HCT116 (cell line): Measurements from ENCODE around the gene TMEM59L. TPM values are rescaled to one million over a fixed set of nuclear protein-coding genes. Genes with fewer than 3 reads are reported as not detected.

ENCODE experiments used
- ATAC-seq: fragments of 200-7000 bp; cut with Tn5 transposase; 2 replicates; pipeline ENCODE4 v1.9.1; 2020; ENCODE audit warnings: mild to moderate bottlenecking, moderate library complexity
- BruUV-seq: library from RNA; stranded (reverse); fragments of 400-500 nt; replicated peaks from 2 replicates; lab custom pipeline; 2021; lab: Mats Ljungman, UMichigan
- CTCF ChIA-PET: fragments of 300-600 bp; sonication (Branson Sonifier 250); formaldehyde crosslinking; loops from one replicate; lab custom pipeline; 2021; ENCODE audit warnings: antibody characterized with exemption; lab: Charles Lee
- POLR2A ChIA-PET: fragments of 300-600, 350-600 bp; sonication (Branson Sonifier 250); formaldehyde crosslinking; loops from one replicate; lab custom pipeline; 2021; ENCODE audit warnings: antibody characterized with exemption; lab: Charles Lee
- RAD21 ChIA-PET, 2 experiments: fragments of 300-600 bp; sonication (Branson Sonifier 250); formaldehyde crosslinking; loops; one replicate each; lab custom pipeline; 2023; ENCODE audit warnings: low total read pairs in 2 of 2; ENCODE audit not compliant: uncharacterized antibody in 2 of 2, unreplicated experiment in 2 of 2, low non-redundant PET in 1 of 2; lab: Charles Lee
- DNase-seq: peaks from one replicate; pipeline ENCODE4 v3.0.0-alpha.2; 2010; ENCODE audit warnings: low read depth, low spot score
- H2AFZ ChIP-seq: fragments of 200-600 bp; shearing (Covaris generic), sonication (generic); 2 replicates; pipeline ENCODE4 v1.6.1; 2017; ENCODE audit warnings: low read depth, mixed run types, mixed read lengths, antibody characterized with exemption, low read length; ENCODE audit not compliant: poor library complexity, severe bottlenecking
- H3K27ac ChIP-seq: 2 replicates; pipeline ENCODE4 v1.5.1; 2012; ENCODE audit warnings: low read depth, low read length
- H3K27me3 ChIP-seq: fragments of 200-600 bp; sonication (generic); 2 replicates; pipeline ENCODE4 v1.6.1; 2016; ENCODE audit warnings: mixed run types, low read length, mixed read lengths; ENCODE audit not compliant: insufficient read depth
- H3K36me3 ChIP-seq, 2 experiments: fragments of 200-500 bp in 1 of 2; fragments of 200-600 bp in 1 of 2; sonication (Bioruptor generic) in 1 of 2; sonication (generic) in 1 of 2; 2 replicates each; pipeline versions ENCODE4 v1.5.1 to v1.6.1; 2014 to 2016; ENCODE audit warnings: low read length in 2 of 2, inconsistent platforms in 1 of 2, mixed read lengths in 1 of 2, mixed run types in 1 of 2; ENCODE audit not compliant: insufficient read depth in 2 of 2, control insufficient read depth in 1 of 2
- H3K4me1 ChIP-seq, 2 experiments: fragments of 200-600 bp in 1 of 2; sonication (generic) in 1 of 2; 2 replicates each; pipeline versions ENCODE4 v1.5.1 to v1.6.1; 2012 to 2017; ENCODE audit warnings: low read length in 2 of 2, inconsistent platforms in 1 of 2, mild to moderate bottlenecking in 1 of 2, mixed read lengths in 1 of 2, mixed run types in 1 of 2, moderate library complexity in 1 of 2; ENCODE audit not compliant: insufficient read depth in 2 of 2, control insufficient read depth in 1 of 2
- H3K4me2 ChIP-seq: fragments of 200-600 bp; sonication (generic); 2 replicates; pipeline ENCODE4 v1.6.1; 2017; ENCODE audit warnings: mixed run types, low read length, mixed read lengths
- H3K4me3 ChIP-seq, 2 experiments: fragments of 200-600 bp in 1 of 2; sonication (generic) in 1 of 2; replicated peaks in 1 of 2; 2 replicates each; pipeline ENCODE4 v1.5.1; 2011 to 2016; ENCODE audit warnings: low read length in 2 of 2, control low read depth in 1 of 2, low read depth in 1 of 2, mild to moderate bottlenecking in 1 of 2, mixed read lengths in 1 of 2, mixed run types in 1 of 2
- H3K79me2 ChIP-seq: fragments of 200-600 bp; sonication (generic); 2 replicates; pipeline ENCODE4 v1.6.1; 2017; ENCODE audit warnings: mild to moderate bottlenecking, mixed run types, low read length, moderate library complexity, mixed read lengths; ENCODE audit not compliant: insufficient read depth
- H3K9ac ChIP-seq: fragments of 200-600 bp; sonication (generic); 2 replicates; pipeline ENCODE4 v1.6.1; 2016; ENCODE audit warnings: low read length, mixed read lengths
- H3K9me2 ChIP-seq: fragments of 200-600 bp; sonication (generic), shearing (Covaris generic); 2 replicates; pipeline ENCODE4 v1.6.1; 2017; ENCODE audit warnings: mixed run types, mild to moderate bottlenecking, moderate library complexity; ENCODE audit not compliant: insufficient read depth
- H3K9me3 ChIP-seq, 2 experiments: fragments of 200-500 bp in 1 of 2; fragments of 200-600 bp in 1 of 2; sonication (Bioruptor generic) in 1 of 2; sonication (generic) in 1 of 2; 2 replicates each; pipeline ENCODE4 v1.6.1; 2014 to 2017; ENCODE audit warnings: low read length in 2 of 2, mixed read lengths in 2 of 2, inconsistent platforms in 1 of 2, low read depth in 1 of 2, mild to moderate bottlenecking in 1 of 2, mixed run types in 1 of 2, moderate library complexity in 1 of 2; ENCODE audit not compliant: control insufficient read depth in 1 of 2, insufficient read depth in 1 of 2
- H4K20me1 ChIP-seq: fragments of 200-600 bp; sonication (generic), shearing (Covaris generic); 2 replicates; pipeline ENCODE4 v1.6.1; 2017; ENCODE audit warnings: mixed run types, mild to moderate bottlenecking, moderate library complexity; ENCODE audit not compliant: insufficient read depth
- CBX3 ChIP-seq: IDR thresholded peaks from 2 replicates; pipeline ENCODE4 v1.6.1; 2012; ENCODE audit warnings: low read depth
- EZH2phosphoT487 ChIP-seq: fragments of 200-600 bp; IDR thresholded peaks from 2 replicates; pipeline ENCODE4 v1.6.1; 2018; ENCODE audit warnings: antibody characterized with exemption, borderline replicate concordance
- FOSL1 ChIP-seq: IDR thresholded peaks from 2 replicates; pipeline ENCODE4 v1.6.1; 2012; ENCODE audit warnings: low read depth
- RAD21 ChIP-seq: IDR thresholded peaks from 2 replicates; pipeline ENCODE4 v1.6.1; 2012; ENCODE audit warnings: low read depth, mild to moderate bottlenecking
- REST ChIP-seq: IDR thresholded peaks from 2 replicates; pipeline ENCODE4 v1.6.1; 2012; ENCODE audit warnings: low read depth
- SIN3A ChIP-seq: IDR thresholded peaks from 2 replicates; pipeline ENCODE4 v1.6.1; 2012; ENCODE audit warnings: low read depth
- SP1 ChIP-seq: IDR thresholded peaks from 2 replicates; pipeline ENCODE4 v1.6.1; 2012; ENCODE audit warnings: low read depth
- SRF ChIP-seq: IDR thresholded peaks from 2 replicates; pipeline ENCODE4 v1.6.1; 2012; ENCODE audit warnings: low read depth
- YY1 ChIP-seq: IDR thresholded peaks from 2 replicates; pipeline ENCODE4 v1.6.1; 2011; ENCODE audit warnings: low read length, low read depth, moderate library complexity, mild to moderate bottlenecking; ENCODE audit not compliant: insufficient replicate concordance; ENCODE audit errors: extremely low read depth
- ZBTB33 ChIP-seq: IDR thresholded peaks from 2 replicates; pipeline ENCODE4 v1.6.1; 2011; ENCODE audit warnings: mild to moderate bottlenecking, low read length, moderate library complexity; ENCODE audit not compliant: insufficient replicate concordance; ENCODE audit errors: extremely low read depth
- ZNF274 ChIP-seq: fragments of 200-500 bp; sonication (Bioruptor generic); IDR thresholded peaks from 2 replicates; pipeline ENCODE4 v1.6.1; 2014; ENCODE audit warnings: mild to moderate bottlenecking, low read depth, low read length, inconsistent platforms
- intact Hi-C: fragments of 100-400 bp; cut with micrococcal nuclease; formaldehyde crosslinking; loops from 2 replicates; pipeline ENCODE4 v1.10.0; 2022
- total RNA-seq: library from RNA; stranded (reverse); gene quantifications from one replicate; pipeline ENCODE4 v1.2.1, GENCODE V29; 2021; ENCODE audit not compliant: unreplicated experiment
- TF ChIP-seq, protein P1 (sequence below): IDR thresholded peaks from 2 replicates; pipeline ENCODE4 v1.6.1; 2012
- TF ChIP-seq, protein P2 (sequence below): IDR thresholded peaks from 2 replicates; pipeline ENCODE4 v1.6.1; 2012

TMEM59L gene
- total RNA-seq, 1 experiment from 2014 or later = 14.3 TPM

GRCh38 chr19:18667531-18668251 is 55.0 kb downstream of the TMEM59L start:
- no peaks in the 10 kb centered on the region for H3K9me3 ChIP-seq
- H3K9me2 ChIP-seq = no peaks in the 10 kb centered on the region
- CTCF ChIA-PET = no interaction called here
- ATAC-seq = no peak
- no peak overlapping the region for H3K4me2 ChIP-seq
- POLR2A ChIA-PET = no interaction called here
- intact Hi-C loops = no loop called here
- no peaks in the 10 kb centered on the region; a peak in 1 of 4 replicates for H3K36me3 ChIP-seq
- no peak for DNase-seq
- no peaks in the 10 kb centered on the region for H4K20me1 ChIP-seq
- no peak overlapping the region for H3K27ac ChIP-seq
- no TSS peak for BruUV-seq
- no peak overlapping the region for H2AFZ ChIP-seq
- H3K4me3 ChIP-seq = no peak overlapping the region
- H3K9ac ChIP-seq = no peak overlapping the region
- no peaks in the 10 kb centered on the region for H3K79me2 ChIP-seq
- H3K27me3 ChIP-seq = no peaks in the 10 kb centered on the region
- RAD21 ChIA-PET = no interaction called here
- peaks cover 4 to 7% of the 10 kb centered on the region in 2 experiments; a peak in 3 of 4 replicates for H3K4me1 ChIP-seq
- TF ChIP-seq, protein P1, sequence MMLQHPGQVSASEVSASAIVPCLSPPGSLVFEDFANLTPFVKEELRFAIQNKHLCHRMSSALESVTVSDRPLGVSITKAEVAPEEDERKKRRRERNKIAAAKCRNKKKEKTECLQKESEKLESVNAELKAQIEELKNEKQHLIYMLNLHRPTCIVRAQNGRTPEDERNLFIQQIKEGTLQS = no peak

DNA sequence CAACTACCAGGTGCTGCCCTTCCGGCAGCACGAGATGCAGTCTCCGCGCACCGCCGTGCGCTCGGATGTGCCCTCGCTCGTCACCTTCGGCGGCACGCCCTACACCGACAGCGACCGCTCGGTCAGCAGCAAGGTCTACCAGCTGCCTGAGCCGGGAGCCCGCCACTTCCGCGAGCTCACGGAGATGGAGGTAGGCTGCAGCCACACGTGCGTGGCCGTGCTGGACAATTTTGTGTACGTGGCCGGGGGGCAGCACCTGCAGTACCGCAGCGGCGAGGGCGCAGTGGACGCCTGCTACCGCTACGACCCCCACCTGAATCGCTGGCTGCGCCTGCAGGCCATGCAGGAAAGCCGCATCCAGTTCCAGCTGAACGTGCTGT is 55.6 kb downstream of the TMEM59L start:
- H4K20me1 ChIP-seq = no peaks in the 10 kb centered on the region
- H3K79me2 ChIP-seq = no peaks in the 10 kb centered on the region
- no peak for DNase-seq
- intact Hi-C loops = no loop called here
- peaks cover 0 to 3% of the 10 kb centered on the region in 2 experiments; a peak in 2 of 4 replicates for H3K4me1 ChIP-seq
- ChIA-PET POLR2A (no interaction called here), RAD21 (no interaction called here), CTCF (no interaction called here)
- no peaks in the 10 kb centered on the region; a peak in 1 of 4 replicates for H3K36me3 ChIP-seq
- no peaks in the 10 kb centered on the region for H3K27me3 ChIP-seq
- no peak overlapping the region for H3K4me3 ChIP-seq
- no TSS peak for BruUV-seq
- H3K9ac ChIP-seq = no peak overlapping the region
- H3K9me2 ChIP-seq = no peaks in the 10 kb centered on the region
- no peak overlapping the region for H2AFZ ChIP-seq
- no peak overlapping the region for H3K27ac ChIP-seq
- H3K4me2 ChIP-seq = no peak overlapping the region
- ATAC-seq = no peak
- H3K9me3 ChIP-seq = no peaks in the 10 kb centered on the region
- TF ChIP-seq ZBTB33 (no peak), RAD21 (no peak), EZH2phosphoT487 (no peak), YY1 (no peak), FOSL1 (no peak), CBX3 (no peak), REST (no peak), SP1 (no peak), ZNF274 (no peak), SIN3A (no peak), SRF (no peak)
- TF ChIP-seq, protein P1 = no peak
- TF ChIP-seq, protein P2, sequence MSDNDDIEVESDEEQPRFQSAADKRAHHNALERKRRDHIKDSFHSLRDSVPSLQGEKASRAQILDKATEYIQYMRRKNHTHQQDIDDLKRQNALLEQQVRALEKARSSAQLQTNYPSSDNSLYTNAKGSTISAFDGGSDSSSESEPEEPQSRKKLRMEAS = no peak
